Superior temporal gyrus (tissue), 1 donor: ENCODE results near the gene IL17D.
"Not testable (repeated sequence)": the region's sequence is repeated elsewhere in the genome, so short reads cannot be mapped to it uniquely, and the experiment has no call there.

Experiments
- DNase-seq: peaks from one replicate; pipeline ENCODE4 v3.0.0-alpha.2; 2016; ENCODE audit errors: extremely low spot score

IL17D gene

GRCh38 chr13:20719783-20720182, 16.3 kb downstream of the IL17D start:
- no peak for DNase-seq

GRCh38 chr13:20720499-20720898, 17.0 kb downstream of the IL17D start:
- DNase-seq: no peak

GRCh38 chr13:20721058-20721453, 17.6 kb downstream of the IL17D start:
- DNase-seq: no peak

GRCh38 chr13:20721454-20722357, 18.2 kb downstream of the IL17D start:
- DNase-seq: no peak

- DNase-seq: no peak
Measured at GRCh38 chr13:20727856-20728255, 24.4 kb downstream of the IL17D start.

- no peak for DNase-seq
Measured at GRCh38 chr13:20728579-20729311, 25.2 kb downstream of the IL17D start.

- no peak for DNase-seq
Measured at GRCh38 chr13:20729633-20730585, 26.4 kb downstream of the IL17D start.

- DNase-seq: no peak
Measured at GRCh38 chr13:20738616-20739015, 35.1 kb downstream of the IL17D start.

- no peak for DNase-seq
Measured at GRCh38 chr13:20740021-20740420, 36.5 kb downstream of the IL17D start.

GRCh38 chr13:20743830-20744404, 40.4 kb downstream of the IL17D start:
- not testable (repeated sequence) for DNase-seq

GRCh38 chr13:20749377-20749776, 45.9 kb downstream of the IL17D start:
- no peak for DNase-seq

- no peak for DNase-seq
Measured at GRCh38 chr13:20754009-20754408, 50.5 kb downstream of the IL17D start.

- no peak for DNase-seq
Measured at GRCh38 chr13:20760872-20761271, 57.4 kb downstream of the IL17D start.

- no peak for DNase-seq
Measured at GRCh38 chr13:20767309-20767943, 63.9 kb downstream of the IL17D start.

- no peak for DNase-seq
Measured at GRCh38 chr13:20769091-20769490, 65.6 kb downstream of the IL17D start.

- DNase-seq: no peak
Measured at GRCh38 chr13:20769834-20770233, 66.3 kb downstream of the IL17D start.
